Lower leg skin (tissue), 4 donors: ENCODE data around the gene NUP93. TPM values are rescaled to one million over a fixed set of nuclear protein-coding genes. Genes with fewer than 3 reads are reported as not detected.

ENCODE experiments used
- DNase-seq, 2 donors: peaks; one replicate each; pipeline ENCODE4 v3.0.0-alpha.2; 2019; ENCODE audit warnings: low spot score in 2 of 2
- H3K4me3 ChIP-seq: fragments of 200-600 bp; sonication (generic); 2 replicates; pipeline ENCODE4 v1.5.1; 2017; ENCODE audit warnings: mild to moderate bottlenecking, low read depth; ENCODE audit not compliant: poor library complexity, severe bottlenecking
- CTCF ChIP-seq, 3 donors: fragments of 450-650 bp; IDR thresholded peaks; one replicate each; pipeline ENCODE4 v1.5.1; 2016; ENCODE audit warnings: antibody characterized with exemption in 3 of 3, mild to moderate bottlenecking in 3 of 3, moderate library complexity in 2 of 3
- POLR2A ChIP-seq, 2 donors: fragments of 450-650 bp; IDR thresholded peaks; one replicate each; pipeline ENCODE4 v1.6.1; 2016 to 2017; ENCODE audit warnings: antibody characterized with exemption in 2 of 2, mild to moderate bottlenecking in 1 of 2, moderate library complexity in 1 of 2
- WGBS, 2 donors: methylation state at CpG; one replicate each; pipeline ENCODE4 v1.1.5; 2018; 5-methylcytosine and 5-hydroxymethylcytosine counted together
- intact Hi-C: fragments of 100-400 bp; cut with DNase I; formaldehyde crosslinking; loops from one replicate; pipeline ENCODE4 v1.15.0; 2023; ENCODE audit warnings: low total_unique reads
- total RNA-seq, 4 donors: library from RNA; depleted of rRNA; stranded (reverse); fragments of >200 nt; gene quantifications; one replicate each; pipeline ENCODE4 v1.1.0, GENCODE V29; 2016

The NUP93 gene
- total RNA-seq, 4 donors from 2014 or later: 21.0 to 40.6 (median 31.2) TPM

GRCh38 chr16:56885446-56886162, 155.7 kb downstream of the NUP93 start:
- WGBS, 2 donors: 86 to 88% methylated on average over 9 of the region's 9 CpGs
- intact Hi-C loops: no loop called here
- DNase-seq: no peak
- TF ChIP-seq CTCF (IDR thresholded peaks at IDR 0.05): no peak
- TF ChIP-seq POLR2A (IDR thresholded peaks at IDR 0.05): no peak
- no peak overlapping the region for H3K4me3 ChIP-seq

- no peak overlapping the region for H3K4me3 ChIP-seq
- no peak for DNase-seq
- intact Hi-C loops: no loop called here
- WGBS, 2 donors: 93 to 95% methylated on average over 7 to 12 of the region's 12 CpGs
- no peak for TF ChIP-seq POLR2A (IDR thresholded peaks at IDR 0.05)
These were observed 156.4 kb downstream of the NUP93 start for GRCh38 chr16:56886296-56886695.

GRCh38 chr16:56886826-56887225, 156.9 kb downstream of the NUP93 start:
- intact Hi-C loops: no loop called here
- no peak for TF ChIP-seq CTCF (IDR thresholded peaks at IDR 0.05)
- no peak for TF ChIP-seq POLR2A (IDR thresholded peaks at IDR 0.05)
- no peak for DNase-seq
- H3K4me3 ChIP-seq: no peak overlapping the region
- WGBS, 2 donors: 79 to 81% methylated on average over 8 to 9 of the region's 9 CpGs

- WGBS, 2 donors: 85 to 93% methylated on average over 7 of the region's 7 CpGs
- H3K4me3 ChIP-seq: no peak overlapping the region
- DNase-seq: no peak
- TF ChIP-seq CTCF (IDR thresholded peaks at IDR 0.05) (no peak), POLR2A (IDR thresholded peaks at IDR 0.05) (no peak)
- intact Hi-C loops: no loop called here
These were observed 158.9 kb downstream of the NUP93 start for GRCh38 chr16:56888806-56889205.

- DNase-seq: no peak
- 93 to 95% methylated on average over 5 of the region's 5 CpGs for WGBS, 2 donors
These were observed 159.3 kb downstream of the NUP93 start for GRCh38 chr16:56889206-56889605.

GRCh38 chr16:56891685-56892084, 161.8 kb downstream of the NUP93 start:
- TF ChIP-seq POLR2A (IDR thresholded peaks at IDR 0.05) (no peak), CTCF (IDR thresholded peaks at IDR 0.05) (no peak)
- no peak overlapping the region for H3K4me3 ChIP-seq
- 79 to 81% methylated on average over 11 of the region's 11 CpGs for WGBS, 2 donors
- intact Hi-C loops: no loop called here
- no peak for DNase-seq

More at GRCh38 chr16:56889206-56889605, 159.3 kb downstream of the NUP93 start:
- intact Hi-C loops: no loop called here
- no peak overlapping the region for H3K4me3 ChIP-seq
- TF ChIP-seq CTCF (IDR thresholded peaks at IDR 0.05): no peak
- TF ChIP-seq POLR2A (IDR thresholded peaks at IDR 0.05): no peak
